ENCODE results near the gene ATXN1L. TPM values are rescaled to one million over a fixed set of nuclear protein-coding genes. Genes with fewer than 3 reads are reported as not detected.
A peak's percentile ranks its signal among the peaks of the same experiment; 100 is the strongest.

Gene ATXN1L
- total RNA-seq, 2 donors from 2014 or later = 24.5 to 25.7 TPM

GRCh38 chr16:71837150-71837549, 8.6 kb upstream of the ATXN1L start:
- no peak overlapping the region for H3K27ac Mint-ChIP-seq
- no peak for ATAC-seq
- H3K4me3 Mint-ChIP-seq = no peak overlapping the region

GRCh38 chr16:71840052-71840451, 5.7 kb upstream of the ATXN1L start:
- H3K9me3 Mint-ChIP-seq = no peaks in the 10 kb centered on the region
- peaks cover under 1 to 6% of the 10 kb centered on the region in 2 donors for H3K4me1 Mint-ChIP-seq (ENCODE audit: low read depth in 2 of 2)
- no peak for ATAC-seq
- no peak for DNase-seq (ENCODE audit: low spot score)
- no peak overlapping the region for H3K27ac Mint-ChIP-seq
- H3K27me3 Mint-ChIP-seq = no peaks in the 10 kb centered on the region
- H3K36me3 Mint-ChIP-seq = no peaks in the 10 kb centered on the region
- no peak overlapping the region for H3K4me3 Mint-ChIP-seq

More at GRCh38 chr16:71837150-71837549, 8.6 kb upstream of the ATXN1L start:
- Mint-ChIP-seq H3K36me3 (no peaks in the 10 kb centered on the region), H3K4me1 (ENCODE audit: low read depth in 2 of 2) (peaks cover 0 to 8% of the 10 kb centered on the region in 2 donors), H3K27me3 (no peaks in the 10 kb centered on the region), H3K9me3 (no peaks in the 10 kb centered on the region)
- no peak for DNase-seq (ENCODE audit: low spot score)

GRCh38 chr16:71843572-71843971, 2.2 kb upstream of the ATXN1L start:
- Mint-ChIP-seq H3K27me3 (no peaks in the 10 kb centered on the region), H3K36me3 (peaks cover 7% of the 10 kb centered on the region), H3K4me3 (no peak overlapping the region), H3K4me1 (ENCODE audit: low read depth in 2 of 2) (peaks cover 25 to 27% of the 10 kb centered on the region in 2 donors), H3K9me3 (no peaks in the 10 kb centered on the region), H3K27ac (no peak overlapping the region)
- no peak for ATAC-seq
- no peak for DNase-seq (ENCODE audit: low spot score)

GRCh38 chr16:71846431-71846830, 655 bp downstream of the ATXN1L start:
- no peak for DNase-seq (ENCODE audit: low spot score)
- Mint-ChIP-seq H3K4me1 (ENCODE audit: low read depth in 2 of 2) (peaks cover 25 to 37% of the 10 kb centered on the region in 2 donors), H3K36me3 (peaks cover 19% of the 10 kb centered on the region), H3K4me3 (peak overlapping the region; percentile 88), H3K27me3 (no peaks in the 10 kb centered on the region), H3K9me3 (no peaks in the 10 kb centered on the region), H3K27ac (peak overlapping the region; percentile 84 to 97)
- ATAC-seq = no peak

- no peaks in the 10 kb centered on the region for H3K9me3 Mint-ChIP-seq
- no peak for DNase-seq (ENCODE audit: low spot score)
- no peaks in the 10 kb centered on the region for H3K27me3 Mint-ChIP-seq
- H3K36me3 Mint-ChIP-seq = peaks cover 19% of the 10 kb centered on the region
- no peak for ATAC-seq
- peak overlapping the region; percentile 88 for H3K4me3 Mint-ChIP-seq
- peak overlapping the region; percentile 84 to 97 for H3K27ac Mint-ChIP-seq
- H3K4me1 Mint-ChIP-seq (ENCODE audit: low read depth in 2 of 2) = peaks cover 25 to 37% of the 10 kb centered on the region in 2 donors
Observed at GRCh38 chr16:71847096-71847495, 1.3 kb downstream of the ATXN1L start.

- no peak for DNase-seq (ENCODE audit: low spot score)
- no peak overlapping the region for H3K4me3 Mint-ChIP-seq
- peaks cover 19% of the 10 kb centered on the region for H3K36me3 Mint-ChIP-seq
- no peak for ATAC-seq
- peak overlapping the region in 1 of 2 donors; percentile 97 for H3K27ac Mint-ChIP-seq
- H3K4me1 Mint-ChIP-seq (ENCODE audit: low read depth in 2 of 2) = peaks cover 20 to 40% of the 10 kb centered on the region in 2 donors
- H3K9me3 Mint-ChIP-seq = no peaks in the 10 kb centered on the region
- no peaks in the 10 kb centered on the region for H3K27me3 Mint-ChIP-seq
Observed at GRCh38 chr16:71848622-71849021, 2.8 kb downstream of the ATXN1L start.

GRCh38 chr16:71851746-71852145, 6.0 kb downstream of the ATXN1L start:
- H3K4me1 Mint-ChIP-seq (ENCODE audit: low read depth in 2 of 2) = peaks cover 46 to 51% of the 10 kb centered on the region in 2 donors
- H3K27me3 Mint-ChIP-seq = no peaks in the 10 kb centered on the region
- no peaks in the 10 kb centered on the region for H3K9me3 Mint-ChIP-seq
- no peak for DNase-seq (ENCODE audit: low spot score)
- H3K4me3 Mint-ChIP-seq = no peak overlapping the region
- H3K36me3 Mint-ChIP-seq = peaks cover 19% of the 10 kb centered on the region
- no peak for ATAC-seq
- peak overlapping the region in 1 of 2 donors; percentile 44 for H3K27ac Mint-ChIP-seq

GRCh38 chr16:71852158-71852557, 6.4 kb downstream of the ATXN1L start:
- no peak overlapping the region for H3K4me3 Mint-ChIP-seq
- H3K36me3 Mint-ChIP-seq = peaks cover 19% of the 10 kb centered on the region
- H3K27ac Mint-ChIP-seq = peak overlapping the region in 1 of 2 donors; percentile 44
- H3K4me1 Mint-ChIP-seq (ENCODE audit: low read depth in 2 of 2) = peaks cover 46 to 50% of the 10 kb centered on the region in 2 donors
- no peaks in the 10 kb centered on the region for H3K27me3 Mint-ChIP-seq
- no peak for ATAC-seq
- no peaks in the 10 kb centered on the region for H3K9me3 Mint-ChIP-seq
- DNase-seq (ENCODE audit: low spot score) = no peak

- H3K4me3 Mint-ChIP-seq = no peak overlapping the region
- H3K4me1 Mint-ChIP-seq (ENCODE audit: low read depth in 2 of 2) = peaks cover 46 to 49% of the 10 kb centered on the region in 2 donors
- peaks cover 19% of the 10 kb centered on the region for H3K36me3 Mint-ChIP-seq
- H3K27ac Mint-ChIP-seq = peak overlapping the region in 1 of 2 donors; percentile 44
- ATAC-seq = no peak
- no peaks in the 10 kb centered on the region for H3K27me3 Mint-ChIP-seq
- no peaks in the 10 kb centered on the region for H3K9me3 Mint-ChIP-seq
- DNase-seq (ENCODE audit: low spot score) = no peak
Observed at GRCh38 chr16:71852561-71852960, 6.8 kb downstream of the ATXN1L start.

GRCh38 chr16:71853413-71853812, 7.6 kb downstream of the ATXN1L start:
- H3K36me3 Mint-ChIP-seq = peaks cover 14% of the 10 kb centered on the region
- H3K4me1 Mint-ChIP-seq (ENCODE audit: low read depth in 2 of 2) = peaks cover 41 to 43% of the 10 kb centered on the region in 2 donors
- H3K27me3 Mint-ChIP-seq = no peaks in the 10 kb centered on the region
- H3K27ac Mint-ChIP-seq = peak overlapping the region; percentile 59 to 84
- no peaks in the 10 kb centered on the region for H3K9me3 Mint-ChIP-seq
- DNase-seq (ENCODE audit: low spot score) = no peak
- peak overlapping the region; percentile 28 for H3K4me3 Mint-ChIP-seq
- ATAC-seq = no peak

- Mint-ChIP-seq H3K4me3 (peak overlapping the region; percentile 28), H3K27ac (peak overlapping the region; percentile 84 to 93), H3K27me3 (no peaks in the 10 kb centered on the region), H3K4me1 (ENCODE audit: low read depth in 2 of 2) (peaks cover 35 to 46% of the 10 kb centered on the region in 2 donors), H3K9me3 (no peaks in the 10 kb centered on the region), H3K36me3 (peaks cover 12% of the 10 kb centered on the region)
- ATAC-seq = no peak
- no peak for DNase-seq (ENCODE audit: low spot score)
Observed at GRCh38 chr16:71854369-71854948, 8.7 kb downstream of the ATXN1L start.

GRCh38 chr16:71855937-71856662, 10.3 kb downstream of the ATXN1L start:
- Mint-ChIP-seq H3K4me3 (peak overlapping the region; percentile 84), H3K36me3 (peaks cover 4% of the 10 kb centered on the region), H3K27ac (peak overlapping the region; percentile 84 to 93), H3K4me1 (ENCODE audit: low read depth in 2 of 2) (peaks cover 32 to 46% of the 10 kb centered on the region in 2 donors), H3K27me3 (no peaks in the 10 kb centered on the region), H3K9me3 (no peaks in the 10 kb centered on the region)
- ATAC-seq (peak; percentile 91 to 93), DNase-seq (ENCODE audit: low spot score) (peak; percentile 68)

- no peak overlapping the region for H3K4me3 Mint-ChIP-seq
- no peaks in the 10 kb centered on the region for H3K9me3 Mint-ChIP-seq
- ATAC-seq (no peak), DNase-seq (ENCODE audit: low spot score) (no peak)
- H3K36me3 Mint-ChIP-seq = peaks cover 4% of the 10 kb centered on the region
- H3K4me1 Mint-ChIP-seq (ENCODE audit: low read depth in 2 of 2) = peaks cover 25 to 36% of the 10 kb centered on the region in 2 donors
- peak overlapping the region in 1 of 2 donors; percentile 2 for H3K27ac Mint-ChIP-seq
- H3K27me3 Mint-ChIP-seq = no peaks in the 10 kb centered on the region
Observed at GRCh38 chr16:71859762-71860521, 14.2 kb downstream of the ATXN1L start.

- no peaks in the 10 kb centered on the region for H3K9me3 Mint-ChIP-seq
- DNase-seq (ENCODE audit: low spot score) (no peak), ATAC-seq (no peak)
- peaks cover 6 to 16% of the 10 kb centered on the region in 2 donors for H3K4me1 Mint-ChIP-seq (ENCODE audit: low read depth in 2 of 2)
- H3K4me3 Mint-ChIP-seq = no peak overlapping the region
- H3K36me3 Mint-ChIP-seq = peaks cover 3% of the 10 kb centered on the region
- H3K27me3 Mint-ChIP-seq = no peaks in the 10 kb centered on the region
- H3K27ac Mint-ChIP-seq = no peak overlapping the region
Observed at GRCh38 chr16:71863995-71864394, 18.2 kb downstream of the ATXN1L start.
